Endothelial cell (in vitro differentiated cells): ENCODE data around the gene GLI3. TPM values are rescaled to one million over a fixed set of nuclear protein-coding genes. Genes with fewer than 3 reads are reported as not detected.

Experiments
- DNase-seq: peaks from one replicate; pipeline ENCODE4 v3.0.0; 2021; ENCODE audit warnings: low spot score
- H3K27ac Mint-ChIP-seq: one replicate; pipeline ENCODE4 v1.8.0; 2021; ENCODE audit warnings: mixed read lengths, inconsistent platforms; ENCODE audit not compliant: unreplicated experiment
- H3K27me3 Mint-ChIP-seq: one replicate; pipeline ENCODE4 v1.8.0; 2021; ENCODE audit warnings: mild to moderate bottlenecking, moderate library complexity, mixed read lengths, inconsistent platforms; ENCODE audit not compliant: unreplicated experiment
- H3K36me3 Mint-ChIP-seq: one replicate; pipeline ENCODE4 v1.8.0; 2021; ENCODE audit warnings: mild to moderate bottlenecking, low read depth, mixed read lengths, inconsistent platforms; ENCODE audit not compliant: unreplicated experiment
- H3K4me1 Mint-ChIP-seq: one replicate; pipeline ENCODE4 v1.8.0; 2021; ENCODE audit warnings: mild to moderate bottlenecking, mixed read lengths, inconsistent platforms; ENCODE audit not compliant: unreplicated experiment
- H3K4me3 Mint-ChIP-seq: one replicate; pipeline ENCODE4 v1.8.0; 2021; ENCODE audit warnings: mild to moderate bottlenecking, mixed read lengths, inconsistent platforms; ENCODE audit not compliant: unreplicated experiment
- H3K9me3 Mint-ChIP-seq: one replicate; pipeline ENCODE4 v1.8.0; 2021; ENCODE audit warnings: mixed read lengths, inconsistent platforms; ENCODE audit not compliant: unreplicated experiment
- CTCF ChIP-seq: fragments of 200-600 bp; sonication (generic); IDR thresholded peaks from one replicate; pipeline ENCODE4 v1.5.0; 2021; ENCODE audit warnings: antibody characterized with exemption; ENCODE audit not compliant: unreplicated experiment
- total RNA-seq: library from RNA; stranded (reverse); fragmentation: NEBNext Ultra II Directional; extraction: Animal tissue kit (Norgen Biotek cat#: 25700); gene quantifications from one replicate; pipeline ENCODE4 v1.2.1, GENCODE V29; 2021; ENCODE audit not compliant: unreplicated experiment

Gene GLI3
- total RNA-seq, 1 donor from 2014 or later, result 24.9 TPM

GRCh38 chr7:42154173-42154572, 82.8 kb downstream of the GLI3 start:
- Mint-ChIP-seq H3K27ac (no peak overlapping the region), H3K9me3 (no peaks in the 10 kb centered on the region), H3K27me3 (no peaks in the 10 kb centered on the region), H3K4me1 (no peaks in the 10 kb centered on the region), H3K4me3 (no peak overlapping the region), H3K36me3 (no peaks in the 10 kb centered on the region)
- no peak for TF ChIP-seq CTCF
- DNase-seq, result no peak

- Mint-ChIP-seq H3K4me1 (peaks cover 5% of the 10 kb centered on the region), H3K36me3 (no peaks in the 10 kb centered on the region), H3K27ac (no peak overlapping the region), H3K27me3 (no peaks in the 10 kb centered on the region), H3K4me3 (no peak overlapping the region), H3K9me3 (no peaks in the 10 kb centered on the region)
- no peak for DNase-seq
- no peak for TF ChIP-seq CTCF
These were observed 84.4 kb downstream of the GLI3 start for GRCh38 chr7:42152329-42153205.

- Mint-ChIP-seq H3K9me3 (no peaks in the 10 kb centered on the region), H3K27me3 (no peaks in the 10 kb centered on the region), H3K4me3 (no peak overlapping the region), H3K27ac (no peak overlapping the region), H3K4me1 (peaks cover 5% of the 10 kb centered on the region), H3K36me3 (no peaks in the 10 kb centered on the region)
- DNase-seq, result no peak
- no peak for TF ChIP-seq CTCF
These were observed 85.7 kb downstream of the GLI3 start for GRCh38 chr7:42151309-42151708.

- no peaks in the 10 kb centered on the region for H3K27me3 Mint-ChIP-seq
- H3K36me3 Mint-ChIP-seq, result peaks cover 4% of the 10 kb centered on the region
- H3K9me3 Mint-ChIP-seq, result no peaks in the 10 kb centered on the region
- TF ChIP-seq CTCF, result no peak
- H3K4me1 Mint-ChIP-seq, result peaks cover 12% of the 10 kb centered on the region
- DNase-seq, result no peak
- H3K27ac Mint-ChIP-seq, result no peak overlapping the region
- H3K4me3 Mint-ChIP-seq, result no peak overlapping the region
These were observed 91.5 kb downstream of the GLI3 start for GRCh38 chr7:42145539-42145938.

- H3K27ac Mint-ChIP-seq, result no peak overlapping the region
- no peak for DNase-seq
- no peaks in the 10 kb centered on the region for H3K9me3 Mint-ChIP-seq
- no peak overlapping the region for H3K4me3 Mint-ChIP-seq
- no peaks in the 10 kb centered on the region for H3K27me3 Mint-ChIP-seq
- peaks cover 15% of the 10 kb centered on the region for H3K4me1 Mint-ChIP-seq
- peaks cover 4% of the 10 kb centered on the region for H3K36me3 Mint-ChIP-seq
- no peak for TF ChIP-seq CTCF
These were observed 92.4 kb downstream of the GLI3 start for GRCh38 chr7:42144604-42145003.
